DND-41 (cell line): ENCODE results near the gene RAD51B.

Experiments
- ATAC-seq: fragments of 200-7000 bp; cut with Tn5 transposase; 3 replicates; pipeline ENCODE4 v1.9.1; 2021; ENCODE audit warnings: low read depth; ENCODE audit not compliant: insufficient read depth
- DNase-seq: peaks from one replicate; pipeline ENCODE4 v3.0.0-alpha.2; 2020
- H2AFZ ChIP-seq: 2 replicates; pipeline ENCODE4 v1.6.0; 2012; ENCODE audit warnings: low read depth, low read length
- H3K27ac ChIP-seq: 2 replicates; pipeline ENCODE4 v1.5.1; 2012; ENCODE audit warnings: low read length, inconsistent platforms
- H3K27me3 ChIP-seq: fragments of 200-600 bp; sonication (generic); 2 replicates; pipeline ENCODE4 v1.6.0; 2012; ENCODE audit warnings: low read length, mild to moderate bottlenecking, inconsistent platforms; ENCODE audit not compliant: insufficient read depth, poor library complexity
- H3K36me3 ChIP-seq: 2 replicates; pipeline ENCODE4 v1.5.1; 2012; ENCODE audit warnings: low read length, inconsistent platforms; ENCODE audit not compliant: insufficient read depth
- H3K4me1 ChIP-seq: 2 replicates; pipeline ENCODE4 v1.5.1; 2012; ENCODE audit warnings: mild to moderate bottlenecking, low read length; ENCODE audit not compliant: insufficient read depth
- H3K4me2 ChIP-seq: 2 replicates; pipeline ENCODE4 v1.6.0; 2012; ENCODE audit warnings: mild to moderate bottlenecking, moderate library complexity, low read length, inconsistent platforms; ENCODE audit not compliant: insufficient read depth
- H3K4me3 ChIP-seq, 2 experiments: fragments of 200-600 bp in 1 of 2; shearing (Covaris generic) in 1 of 2; 2 replicates each; pipeline ENCODE4 v1.5.1; 2012 to 2016; ENCODE audit warnings: inconsistent platforms in 2 of 2, low read length in 2 of 2, mild to moderate bottlenecking in 2 of 2, low read depth in 1 of 2, moderate library complexity in 1 of 2
- H3K79me2 ChIP-seq: 2 replicates; pipeline ENCODE4 v1.6.0; 2012; ENCODE audit warnings: low read length, inconsistent platforms; ENCODE audit not compliant: insufficient read depth
- H3K9ac ChIP-seq: 2 replicates; pipeline ENCODE4 v1.6.0; 2012; ENCODE audit warnings: low read depth, mild to moderate bottlenecking, inconsistent platforms, low read length, moderate library complexity
- H3K9me3 ChIP-seq: 2 replicates; pipeline ENCODE4 v1.5.1; 2012; ENCODE audit warnings: low read length, moderate library complexity, mild to moderate bottlenecking, inconsistent platforms; ENCODE audit not compliant: insufficient read depth, severe bottlenecking
- H4K20me1 ChIP-seq: 2 replicates; pipeline ENCODE4 v1.6.0; 2012; ENCODE audit warnings: low read length; ENCODE audit not compliant: insufficient read depth
- CTCF ChIP-seq: IDR thresholded peaks from 2 replicates; pipeline ENCODE4 v1.5.1; 2012; ENCODE audit warnings: borderline replicate concordance, low read length, moderate library complexity, mild to moderate bottlenecking; ENCODE audit not compliant: poor library complexity, severe bottlenecking; ENCODE audit errors: extremely low read depth
- EZH2 ChIP-seq: IDR thresholded peaks from 3 replicates; pipeline ENCODE4 v1.6.1; 2012; ENCODE audit warnings: borderline replicate concordance, low read depth, mild to moderate bottlenecking, moderate library complexity, low read length, inconsistent platforms; ENCODE audit not compliant: severe bottlenecking

RAD51B gene

GRCh38 chr14:68476212-68477109 lies 656.9 kb downstream of the RAD51B start:
- DNase-seq (no peak), ATAC-seq (no peak)
- Histone ChIP-seq H2AFZ (no peak overlapping the region), H3K4me2 (no peak overlapping the region), H3K9ac (no peak overlapping the region), H3K27me3 (no peaks in the 10 kb centered on the region), H3K27ac (no peak overlapping the region), H3K36me3 (no peaks in the 10 kb centered on the region), H3K4me1 (no peaks in the 10 kb centered on the region), H3K4me3 (no peak overlapping the region), H4K20me1 (no peaks in the 10 kb centered on the region), H3K9me3 (no peaks in the 10 kb centered on the region), H3K79me2 (no peaks in the 10 kb centered on the region)
- TF ChIP-seq CTCF (no peak), EZH2 (no peak)

GRCh38 chr14:68477110-68477455 lies 657.5 kb downstream of the RAD51B start:
- H3K9ac ChIP-seq, result no peak overlapping the region
- ATAC-seq (no peak), DNase-seq (no peak)
- H3K4me2 ChIP-seq, result no peak overlapping the region
- TF ChIP-seq EZH2 (no peak), CTCF (no peak)
- no peaks in the 10 kb centered on the region for H4K20me1 ChIP-seq
- H3K79me2 ChIP-seq, result no peaks in the 10 kb centered on the region
- no peak overlapping the region for H3K4me3 ChIP-seq
- H3K36me3 ChIP-seq, result no peaks in the 10 kb centered on the region
- H3K4me1 ChIP-seq, result no peaks in the 10 kb centered on the region
- no peaks in the 10 kb centered on the region for H3K9me3 ChIP-seq
- no peaks in the 10 kb centered on the region for H3K27me3 ChIP-seq
- H2AFZ ChIP-seq, result no peak overlapping the region
- no peak overlapping the region for H3K27ac ChIP-seq

GRCh38 chr14:68477461-68478085 lies 658.0 kb downstream of the RAD51B start:
- Histone ChIP-seq H4K20me1 (no peaks in the 10 kb centered on the region), H3K9ac (no peak overlapping the region), H3K27me3 (no peaks in the 10 kb centered on the region), H3K9me3 (no peaks in the 10 kb centered on the region), H2AFZ (no peak overlapping the region), H3K4me3 (no peak overlapping the region), H3K79me2 (no peaks in the 10 kb centered on the region), H3K4me1 (no peaks in the 10 kb centered on the region), H3K36me3 (no peaks in the 10 kb centered on the region), H3K4me2 (no peak overlapping the region), H3K27ac (no peak overlapping the region)
- ATAC-seq, result no peak
- no peak for DNase-seq
- TF ChIP-seq CTCF, result no peak
